Neutrophil (primary cell): ENCODE data around the gene NR6A1.

Source experiments
- H3K27ac ChIP-seq: fragments of 200-600 bp; sonication (generic); 2 replicates; pipeline ENCODE4 v1.5.1; 2016; ENCODE audit warnings: mild to moderate bottlenecking, moderate library complexity
- H3K27me3 ChIP-seq: fragments of 200-600 bp; sonication (generic); 2 replicates; pipeline ENCODE4 v1.6.0; 2016; ENCODE audit warnings: mild to moderate bottlenecking
- H3K36me3 ChIP-seq: fragments of 200-600 bp; sonication (generic); 2 replicates; pipeline ENCODE4 v1.5.1; 2017
- H3K4me1 ChIP-seq, 2 experiments: fragments of 200-600 bp in 1 of 2; sonication (generic) in 1 of 2; 1 replicate in 1 of 2; 2 replicates in 1 of 2; pipeline versions ENCODE4 v1.5.1 to v1.6.1; 2013 to 2016; ENCODE audit warnings: low read depth in 1 of 2, low read length in 1 of 2, mild to moderate bottlenecking in 1 of 2, moderate library complexity in 1 of 2; ENCODE audit not compliant: control insufficient read depth in 1 of 2, insufficient read depth in 1 of 2
- H3K4me3 ChIP-seq, 2 experiments: fragments of 200-600 bp in 1 of 2; sonication (generic) in 1 of 2; 1 replicate in 1 of 2; 2 replicates in 1 of 2; pipeline ENCODE4 v1.5.1; 2013 to 2016; ENCODE audit warnings: low read depth in 1 of 2, low read length in 1 of 2, mild to moderate bottlenecking in 1 of 2, moderate library complexity in 1 of 2
- H3K9me3 ChIP-seq: fragments of 200-600 bp; sonication (generic); 2 replicates; pipeline ENCODE4 v1.5.1; 2016
- CTCF ChIP-seq: fragments of 200-600 bp; sonication (generic); IDR thresholded peaks from 2 replicates; pipeline ENCODE4 v1.5.1; 2016; ENCODE audit warnings: antibody characterized with exemption

Gene NR6A1

DNA sequence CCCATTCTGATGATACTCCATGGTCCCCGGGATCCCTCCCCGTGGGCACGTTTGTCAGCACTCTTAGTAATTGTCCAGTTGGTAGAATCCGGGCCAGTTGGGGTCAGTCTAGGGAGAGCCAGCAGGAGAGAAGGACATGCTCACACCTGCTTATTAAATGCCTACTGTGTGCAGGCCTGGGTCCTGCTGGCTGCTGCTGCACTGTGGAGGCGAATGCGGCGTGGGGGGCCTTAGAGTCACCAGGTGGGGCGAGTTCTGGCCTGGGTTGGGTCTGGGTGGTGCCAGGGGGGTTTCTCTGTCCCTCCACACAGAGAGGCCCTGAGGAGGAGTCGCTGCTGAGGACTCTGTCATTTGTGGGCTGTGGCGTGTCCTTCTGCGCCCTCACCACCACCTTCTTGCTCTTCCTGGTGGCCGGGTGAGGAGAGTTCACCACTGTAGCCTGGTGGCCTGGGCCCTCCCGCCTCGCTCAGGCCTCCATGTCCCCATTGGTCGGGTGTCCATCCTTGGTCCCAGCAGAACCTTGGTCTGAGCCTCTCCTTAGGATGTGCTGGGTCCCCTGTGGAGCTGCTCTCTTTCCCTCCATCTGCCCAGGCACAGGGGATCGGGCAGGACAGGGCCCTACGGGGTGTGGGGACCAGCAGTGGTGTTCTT lies 303.6 kb downstream of the NR6A1 start:
- H3K4me1 ChIP-seq = no peaks in the 10 kb centered on the region

More for the DNA sequence above, 303.6 kb downstream of the NR6A1 start:
- peaks cover 14% of the 10 kb centered on the region for H3K27me3 ChIP-seq
- H3K9me3 ChIP-seq = no peaks in the 10 kb centered on the region
- H3K36me3 ChIP-seq = no peaks in the 10 kb centered on the region
- TF ChIP-seq CTCF = no peak
- H3K27ac ChIP-seq = no peak overlapping the region
- no peak overlapping the region for H3K4me3 ChIP-seq
